B cell (primary cell): ENCODE results near the gene SREBF1. TPM values are rescaled to one million over a fixed set of nuclear protein-coding genes. Genes with fewer than 3 reads are reported as not detected.

Experiments used
- ATAC-seq: fragments of 200-7000 bp; cut with Tn5 transposase; one replicate; pipeline ENCODE4 v1.10.0; 2021; ENCODE audit warnings: low read depth, mild to moderate bottlenecking, moderate number of reproducible peaks, moderate library complexity
- CTCF ChIA-PET: fragments of 350-600 bp; sonication (Branson Sonifier 250); formaldehyde crosslinking; loops from one replicate; lab custom pipeline; 2021; ENCODE audit warnings: antibody characterized with exemption, inconsistent platforms; lab: Charles Lee
- POLR2A ChIA-PET: fragments of 350-600 bp; sonication (Branson Sonifier 250); formaldehyde crosslinking; loops from one replicate; lab custom pipeline; 2021; ENCODE audit warnings: antibody characterized with exemption; lab: Charles Lee
- DNase-seq: peaks from one replicate; pipeline ENCODE4 v3.0.0; 2013
- H2AFZ ChIP-seq: 2 replicates; pipeline ENCODE4 v1.6.1; 2012; ENCODE audit warnings: mild to moderate bottlenecking, low read depth, low read length; ENCODE audit not compliant: insufficient read depth, poor library complexity, severe bottlenecking
- H3K27ac ChIP-seq, 2 donors: 1 replicate in 1 of 2; 2 replicates in 1 of 2; pipeline ENCODE4 v1.5.1; 2012 to 2013; ENCODE audit warnings: low read length in 2 of 2, mild to moderate bottlenecking in 2 of 2, moderate library complexity in 1 of 2
- H3K27me3 ChIP-seq, 4 experiments: fragments of 200-600 bp in 1 of 4; sonication (generic) in 1 of 4; replicated peaks in 1 of 4; 1 replicate in 2 of 4; 2 replicates in 2 of 4; pipeline versions ENCODE4 v1.6.1 to v1.7.0; 2013 to 2016; ENCODE audit warnings: low read length in 3 of 4, mild to moderate bottlenecking in 2 of 4, mixed read lengths in 1 of 4, moderate library complexity in 1 of 4; ENCODE audit not compliant: insufficient read depth in 4 of 4, control insufficient read depth in 3 of 4; ENCODE audit errors: control extremely low read depth in 1 of 4
- H3K36me3 ChIP-seq, 2 experiments: replicated peaks in 1 of 2; 1 replicate in 1 of 2; 2 replicates in 1 of 2; pipeline versions ENCODE4 v1.6.1 to v1.7.1; 2013; ENCODE audit warnings: low read length in 1 of 2; ENCODE audit not compliant: insufficient read depth in 2 of 2, control insufficient read depth in 1 of 2; ENCODE audit errors: control extremely low read depth in 1 of 2, extremely low read depth in 1 of 2
- H3K4me1 ChIP-seq, 2 donors: fragments of 200-600 bp in 1 of 2; sonication (generic) in 1 of 2; 1 replicate in 1 of 2; 2 replicates in 1 of 2; pipeline versions ENCODE4 v1.5.1 to v1.6.1; 2013 to 2017; ENCODE audit warnings: low read length in 2 of 2; ENCODE audit not compliant: control insufficient read depth in 2 of 2, insufficient read depth in 2 of 2
- H3K4me2 ChIP-seq: replicated peaks from 2 replicates; pipeline ENCODE3; 2012; ENCODE audit warnings: mild to moderate bottlenecking, low read depth, low read length; ENCODE audit not compliant: poor library complexity, severe bottlenecking
- H3K4me3 ChIP-seq, 5 experiments: fragments of 200-600 bp in 1 of 5; sonication (generic) in 1 of 5; 1 replicate in 3 of 5; 2 replicates in 2 of 5; pipeline versions ENCODE4 v1.5.1 to v1.7.0; 2011 to 2016; ENCODE audit warnings: low read length in 4 of 5, mild to moderate bottlenecking in 4 of 5, low read depth in 2 of 5, control low read depth in 1 of 5, moderate library complexity in 1 of 5; ENCODE audit not compliant: insufficient read depth in 1 of 5; ENCODE audit errors: control extremely low read depth in 1 of 5, extremely low read depth in 1 of 5
- H3K79me2 ChIP-seq: fragments of 200-600 bp; sonication (generic); one replicate; pipeline ENCODE4 v1.6.0; 2016; ENCODE audit warnings: low read length; ENCODE audit not compliant: control insufficient read depth, insufficient read depth
- H3K9ac ChIP-seq: fragments of 200-600 bp; sonication (generic); 2 replicates; pipeline ENCODE4 v1.6.1; 2017; ENCODE audit warnings: mild to moderate bottlenecking, low read length, moderate library complexity
- H3K9me3 ChIP-seq, 3 donors: one replicate each; pipeline versions ENCODE4 v1.6.1 to v1.7.1; 2013; ENCODE audit warnings: low read length in 2 of 3; ENCODE audit not compliant: control insufficient read depth in 2 of 3, insufficient read depth in 1 of 3; ENCODE audit errors: control extremely low read depth in 1 of 3
- H4K20me1 ChIP-seq: 2 replicates; pipeline ENCODE4 v1.6.0; 2012; ENCODE audit warnings: mild to moderate bottlenecking, low read length; ENCODE audit not compliant: insufficient read depth, control insufficient read depth, poor library complexity, severe bottlenecking
- H3K27ac Mint-ChIP-seq: one replicate; pipeline ENCODE4 v1.8.0; 2021; ENCODE audit warnings: mixed read lengths
- H3K27me3 Mint-ChIP-seq: one replicate; pipeline ENCODE4 v1.8.0; 2021; ENCODE audit warnings: mixed read lengths
- H3K4me1 Mint-ChIP-seq: one replicate; pipeline ENCODE4 v1.8.0; 2021; ENCODE audit warnings: mixed read lengths
- H3K4me3 Mint-ChIP-seq: one replicate; pipeline ENCODE4 v1.8.0; 2021; ENCODE audit warnings: mixed read lengths
- H3K9me3 Mint-ChIP-seq: one replicate; pipeline ENCODE4 v1.8.0; 2022; ENCODE audit warnings: mixed read lengths; ENCODE audit not compliant: insufficient read depth
- CTCF ChIP-seq: fragments of 200-600 bp; IDR thresholded peaks from one replicate; pipeline ENCODE4 v1.8.0; 2022; ENCODE audit warnings: antibody characterized with exemption, mild to moderate bottlenecking
- EZH2 ChIP-seq: IDR thresholded peaks from 2 replicates; pipeline ENCODE4 v1.6.1; 2012; ENCODE audit warnings: borderline replicate concordance, low read depth, mild to moderate bottlenecking, moderate library complexity, low read length; ENCODE audit not compliant: insufficient read depth, poor library complexity, severe bottlenecking
- WGBS: methylation state at CpG from one replicate; pipeline ENCODE4 v1.1.5; 2013; ENCODE audit warnings: missing lambda C conversion rate; ENCODE audit not compliant: insufficient coverage; 5-methylcytosine and 5-hydroxymethylcytosine counted together
- intact Hi-C: fragments of 100-400 bp; cut with micrococcal nuclease; formaldehyde crosslinking; loops from one replicate; pipeline ENCODE4 v1.10.0; 2022
- polyA minus RNA-seq: library from RNA; depleted of rRNA, polyadenylated mRNA; stranded (reverse); fragments of >200 nt; gene quantifications from 2 replicates; pipeline ENCODE4 v1.2.3, GENCODE V29; 2012
- polyA plus RNA-seq: library from polyadenylated mRNA; depleted of rRNA; stranded (reverse); fragments of >200 nt; gene quantifications from 2 replicates; pipeline ENCODE4 v1.2.3, GENCODE V29; 2012
- total RNA-seq, 2 donors: library from RNA; stranded (reverse); fragments of 120-200 nt in 1 of 2; gene quantifications; 1 replicate in 1 of 2; 2 replicates in 1 of 2; pipeline versions ENCODE4 v1.2.3 to v1.2.4, GENCODE V29; 2013 to 2022

SREBF1 gene
- total RNA-seq: 21.6 and 22.3 TPM in 2 replicates
- 8.8 TPM for total RNA-seq (2013)
- polyA plus RNA-seq: 34.9 and 80.1 TPM in 2 replicates
- polyA minus RNA-seq: 40.9 and 144 TPM in 2 replicates

GRCh38 chr17:17836818-17837379 is at the start of gene SREBF1:
SREBF1 (minus strand) TSS chr17:17836986; CDS start chr17:17836817, 169 bp downstream.
- Mint-ChIP-seq H3K27ac (peak within 1 kb of the TSS; percentile 91), H3K27me3 (no peaks in the 10 kb centered on the region), H3K9me3 (no peaks in the 10 kb centered on the region), H3K4me1 (peaks cover 61% of the 10 kb centered on the region), H3K4me3 (peak within 1 kb of the TSS; percentile 88)
- Histone ChIP-seq H3K27me3 (no peaks in the 10 kb centered on the region), H3K4me1 (peaks cover 45 to 64% of the 10 kb centered on the region in 2 donors), H3K4me3 (peak within 1 kb of the TSS; percentile 23 to 91 (median 89)), H4K20me1 (peaks cover 35% of the 10 kb centered on the region), H3K4me2 (peak within 1 kb of the TSS; percentile 94), H3K79me2 (peaks cover 26% of the 10 kb centered on the region), H2AFZ (peak within 1 kb of the TSS; percentile 11), H3K27ac (peak within 1 kb of the TSS; percentile 93 to 97), H3K36me3 (no peaks in the 10 kb centered on the region), H3K9ac (peak within 1 kb of the TSS; percentile 97), H3K9me3 (no peaks in the 10 kb centered on the region)
- ChIA-PET POLR2A (interaction anchor here (0.9 to 1.5 kb wide), 8 partner anchors 10 to 155 kb away, joined by 3 to 5 read pairs (median 3); partner anchors contain the start of genes DRC3 and TOM1L2), CTCF (interaction anchor here (1.3 to 2.5 kb wide), 7 partner anchors 11 to 155 kb away, joined by 4 to 11 read pairs (median 5); no protein-coding TSS in a partner anchor)
- WGBS: 3% methylated on average over 52 of the region's 52 CpGs
- peak; percentile 19 for ATAC-seq
- no peak for TF ChIP-seq CTCF
- TF ChIP-seq EZH2: no peak
- intact Hi-C loops: loop anchor here (1.0 to 10.0 kb wide), 8 partner anchors 14 to 864 kb away; partner anchors contain the start of genes ALKBH5, ATPAF2, COPS3 and GID4
- DNase-seq: peak; percentile 80

GRCh38 chr17:17886226-17886625 is 49.4 kb upstream of the SREBF1 start:
- Histone ChIP-seq H3K9ac (no peak overlapping the region), H3K79me2 (no peaks in the 10 kb centered on the region), H3K36me3 (peaks cover 0 to 28% of the 10 kb centered on the region in 2 experiments), H3K4me2 (no peak overlapping the region), H4K20me1 (no peaks in the 10 kb centered on the region), H3K9me3 (no peaks in the 10 kb centered on the region), H3K27ac (no peak overlapping the region), H3K4me3 (no peak overlapping the region), H3K27me3 (no peaks in the 10 kb centered on the region), H3K4me1 (peaks cover 0 to 9% of the 10 kb centered on the region in 2 donors), H2AFZ (no peak overlapping the region)
- ChIA-PET CTCF (no interaction called here), POLR2A (no interaction called here)
- no peak for DNase-seq
- Mint-ChIP-seq H3K4me3 (no peak overlapping the region), H3K4me1 (peaks cover 9% of the 10 kb centered on the region), H3K27me3 (no peaks in the 10 kb centered on the region), H3K27ac (no peak overlapping the region), H3K9me3 (no peaks in the 10 kb centered on the region)
- WGBS: 82% methylated on average over 4 of the region's 6 CpGs
- intact Hi-C loops: no loop called here
- TF ChIP-seq EZH2 (no peak), CTCF (no peak)
- ATAC-seq: no peak
